D721Med (cell line): ENCODE measurements around the gene TMC7.
"Not testable (repeated sequence)": the region's sequence is repeated elsewhere in the genome, so short reads cannot be mapped to it uniquely, and the experiment has no call there.

Experiments used
- DNase-seq: peaks from one replicate; pipeline ENCODE4 v3.0.0; 2011; ENCODE audit warnings: low spot score; ENCODE audit not compliant: insufficient read length
- FAIRE-seq: peaks from 2 replicates; lab custom pipeline; 2011; peaks lifted over from hg19 to GRCh38; lab: Jason Lieb, UNC
- CTCF ChIP-seq: IDR thresholded peaks from 2 replicates; pipeline ENCODE4 v1.5.1; 2012; ENCODE audit warnings: mild to moderate bottlenecking, control low read depth; ENCODE audit not compliant: insufficient read depth; ENCODE audit errors: missing control alignments

Gene TMC7

DNA sequence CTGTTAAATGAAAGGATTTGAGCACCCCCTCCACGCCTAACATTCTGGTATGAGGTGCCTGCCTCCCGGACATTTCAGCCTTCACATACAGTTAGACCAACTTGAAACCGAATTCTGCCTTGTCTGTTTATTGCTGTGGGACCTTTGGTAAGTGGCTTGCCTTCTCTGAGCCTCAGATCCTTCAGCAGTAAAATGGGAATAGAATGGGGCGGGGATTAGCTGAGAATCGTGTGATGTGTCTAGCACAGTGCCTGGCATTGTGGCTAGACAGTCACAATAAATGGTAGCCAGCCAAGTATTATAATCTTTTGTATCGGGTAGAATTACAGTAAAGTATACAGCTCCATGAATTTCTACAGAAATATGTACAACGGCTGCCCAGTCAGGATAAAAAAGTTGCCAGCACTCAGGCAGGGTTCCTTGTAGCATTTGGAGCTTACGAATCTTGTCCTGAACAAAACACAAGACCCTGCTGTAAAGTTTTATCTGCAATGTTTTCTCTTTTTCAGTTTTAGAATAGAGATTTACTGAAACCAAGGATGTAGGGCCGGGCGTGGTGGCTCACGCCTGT is 786 bp downstream of the TMC7 start:
- DNase-seq (no peak), FAIRE-seq (no peak)
- no peak for TF ChIP-seq CTCF

GRCh38 chr16:18985256-18985655 is 1.5 kb downstream of the TMC7 start:
- not testable (repeated sequence) for FAIRE-seq, DNase-seq

- DNase-seq, FAIRE-seq: not testable (repeated sequence)
Measured at GRCh38 chr16:18991731-18992130, 8.0 kb downstream of the TMC7 start.

DNA sequence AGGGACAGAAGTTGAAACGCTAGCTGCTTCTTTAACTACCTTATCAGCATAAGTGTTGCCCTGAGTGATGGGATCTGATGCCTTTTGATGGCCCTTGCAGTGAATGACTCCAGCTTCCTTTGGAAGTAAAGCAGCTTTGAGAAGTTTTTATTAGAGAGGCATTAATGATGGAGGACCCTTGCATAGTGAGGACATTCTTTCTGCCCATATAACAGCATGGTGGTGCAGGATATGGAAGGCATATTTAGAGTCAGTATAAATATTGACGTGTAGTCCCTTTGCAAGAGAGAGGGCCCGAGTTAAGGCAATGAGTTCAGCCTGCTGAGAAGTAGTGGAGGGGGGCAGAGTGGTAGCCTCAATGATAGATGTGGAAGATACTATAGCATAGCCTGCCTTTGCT is 9.8 kb downstream of the TMC7 start:
- FAIRE-seq, DNase-seq: not testable (repeated sequence)

DNA sequence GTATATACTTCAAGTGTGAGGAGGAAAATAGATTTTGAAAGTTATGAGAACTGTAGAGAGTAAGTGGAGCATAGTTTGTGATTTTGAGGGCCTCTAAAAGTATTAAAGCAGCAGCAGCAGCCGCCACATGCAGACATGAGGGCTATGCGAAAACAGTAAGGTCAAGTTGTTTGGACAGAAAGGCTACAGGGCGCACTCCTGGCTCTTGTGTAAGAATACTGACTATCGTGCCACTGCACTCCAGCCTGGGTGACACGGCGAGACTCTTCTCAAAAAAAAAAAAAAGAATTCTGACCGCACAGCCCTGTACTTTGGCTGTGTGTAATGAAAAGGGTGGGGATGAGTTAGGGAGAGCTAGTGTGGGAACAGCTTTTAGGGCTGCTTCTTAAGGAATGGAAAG is 10.4 kb downstream of the TMC7 start:
- DNase-seq, FAIRE-seq: not testable (repeated sequence)

DNA sequence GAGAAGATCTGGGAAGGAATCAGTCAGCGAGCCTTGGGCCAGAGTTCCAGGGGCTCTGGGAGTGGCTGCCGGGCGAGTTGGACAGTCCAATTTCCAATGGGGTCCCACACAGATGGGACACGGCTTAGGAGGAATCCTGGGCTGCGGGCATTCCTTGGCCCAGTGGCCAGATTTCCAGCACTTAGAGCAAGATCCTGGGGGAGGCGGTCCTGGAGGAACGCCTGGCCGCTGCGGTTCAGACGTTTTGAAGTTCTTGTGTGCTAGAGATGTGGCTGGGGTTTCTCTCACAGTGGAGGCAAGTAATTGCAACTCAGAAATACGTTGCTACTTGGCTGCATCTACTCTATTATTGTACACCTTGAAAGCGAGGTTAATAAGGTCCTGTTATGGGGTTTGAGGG is 11.7 kb downstream of the TMC7 start:
- not testable (repeated sequence) for DNase-seq, FAIRE-seq

DNA sequence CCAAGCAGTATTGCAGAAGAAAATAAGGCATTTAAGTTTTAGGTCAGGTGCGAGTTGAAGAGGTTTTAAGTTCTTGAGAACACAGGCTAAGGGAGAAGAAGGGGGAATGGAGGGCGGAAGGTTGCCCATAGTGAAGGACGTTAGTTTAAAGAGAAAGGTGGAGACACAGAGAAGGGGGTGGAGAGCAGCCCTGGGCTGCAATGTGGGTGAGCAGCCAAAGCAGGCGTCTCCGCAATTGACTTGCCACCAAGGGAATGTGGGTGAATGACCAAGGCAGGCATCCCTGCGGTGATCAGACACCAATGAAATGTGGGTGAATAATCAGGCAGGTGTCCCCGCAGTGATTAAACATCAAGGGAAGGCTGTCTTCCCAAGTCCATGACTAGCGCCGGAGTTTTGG is 12.8 kb downstream of the TMC7 start:
- DNase-seq, FAIRE-seq: not testable (repeated sequence)

GRCh38 chr16:18997001-18997400 is 13.3 kb downstream of the TMC7 start:
- not testable (repeated sequence) for FAIRE-seq, DNase-seq

- no peak for TF ChIP-seq CTCF
- FAIRE-seq = no peak
- DNase-seq = no peak
Measured at GRCh38 chr16:18999045-18999393, 15.3 kb downstream of the TMC7 start.

- TF ChIP-seq CTCF = no peak
- DNase-seq (no peak), FAIRE-seq (no peak)
Measured at GRCh38 chr16:19001788-19002187, 18.1 kb downstream of the TMC7 start.

- DNase-seq (no peak), FAIRE-seq (no peak)
- no peak for TF ChIP-seq CTCF
Measured at GRCh38 chr16:19003935-19004334, 20.2 kb downstream of the TMC7 start.
